Embryonic facial prominence (tissue), 1 donor: ENCODE data around the gene SELENOP.
"Not testable (repeated sequence)": the region's sequence is repeated elsewhere in the genome, so short reads cannot be mapped to it uniquely, and the experiment has no call there.

Source experiments
- DNase-seq: peaks from one replicate; pipeline ENCODE4 v3.0.0-alpha.2; 2016; ENCODE audit errors: extremely low spot score

The SELENOP gene, protein sequence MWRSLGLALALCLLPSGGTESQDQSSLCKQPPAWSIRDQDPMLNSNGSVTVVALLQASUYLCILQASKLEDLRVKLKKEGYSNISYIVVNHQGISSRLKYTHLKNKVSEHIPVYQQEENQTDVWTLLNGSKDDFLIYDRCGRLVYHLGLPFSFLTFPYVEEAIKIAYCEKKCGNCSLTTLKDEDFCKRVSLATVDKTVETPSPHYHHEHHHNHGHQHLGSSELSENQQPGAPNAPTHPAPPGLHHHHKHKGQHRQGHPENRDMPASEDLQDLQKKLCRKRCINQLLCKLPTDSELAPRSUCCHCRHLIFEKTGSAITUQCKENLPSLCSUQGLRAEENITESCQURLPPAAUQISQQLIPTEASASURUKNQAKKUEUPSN

DNA sequence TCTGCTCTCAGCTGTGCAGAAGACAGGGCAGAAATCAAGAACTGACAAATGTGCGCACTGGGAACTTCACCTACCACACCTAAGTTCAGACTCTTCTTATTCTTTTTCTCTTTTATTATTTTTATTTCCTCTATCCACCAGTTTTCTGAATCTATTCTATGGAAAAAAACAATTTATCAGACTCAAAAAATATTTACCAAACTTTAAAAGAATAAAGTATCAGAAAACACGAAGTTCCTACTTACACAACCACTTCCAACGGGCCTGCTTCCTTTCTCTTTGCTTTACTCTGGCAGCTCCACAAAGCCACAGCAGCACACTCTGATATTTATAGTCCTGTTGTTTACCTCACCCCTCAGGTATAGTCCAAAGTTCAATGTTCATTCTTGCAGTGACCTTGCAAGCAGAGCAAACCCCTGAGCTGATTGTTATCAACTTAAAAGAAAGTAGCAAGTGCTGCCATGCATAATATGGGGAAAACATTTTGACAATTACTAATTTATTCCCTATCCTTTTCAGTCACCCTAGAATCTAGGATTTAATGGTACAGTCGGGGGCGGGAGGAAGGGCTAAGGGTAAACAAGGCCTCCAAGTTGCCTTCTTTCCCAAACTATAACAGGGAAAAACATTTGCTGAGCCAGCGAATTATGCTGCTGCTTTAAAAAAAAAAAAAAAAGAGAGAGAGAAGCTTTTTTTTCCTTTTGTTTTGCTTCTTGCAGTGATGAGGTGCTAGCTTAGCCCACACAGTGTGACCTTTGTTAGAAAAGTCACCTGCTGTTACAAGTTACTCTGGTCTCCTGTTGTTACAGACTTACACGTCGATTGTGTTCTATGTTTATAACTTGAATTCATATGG, at the start of gene SELENOP:
TSS of gene SELENOP (minus strand) at position 302 of the 856 bp plus-strand sequence. CDS start 3,539 bp downstream, outside the sequence.
- DNase-seq: peak; percentile 82

- no peak for DNase-seq
Observed at GRCh38 chr5:42858687-42859086, 47.0 kb upstream of the SELENOP start.

GRCh38 chr5:42858031-42858643, 46.4 kb upstream of the SELENOP start:
- DNase-seq: no peak

DNA sequence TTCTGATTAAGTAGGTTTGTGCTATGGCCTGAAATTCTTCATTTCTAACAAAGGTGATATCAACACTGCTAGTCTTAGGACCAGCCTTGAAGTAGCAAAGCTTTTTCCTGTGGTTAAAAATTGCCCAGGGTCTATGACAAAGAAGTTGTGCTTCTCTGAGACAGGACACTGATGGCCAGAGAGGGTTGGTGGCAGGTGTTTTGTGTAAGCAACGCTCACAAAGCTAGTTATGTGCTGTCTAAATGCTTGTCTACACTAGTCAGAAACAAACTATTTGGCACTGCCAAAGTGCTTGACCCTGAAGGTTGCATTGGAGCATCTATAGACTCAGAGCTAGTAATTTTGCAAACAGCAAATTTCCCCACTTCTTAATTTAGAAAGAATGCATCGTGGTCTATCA, 44.1 kb upstream of the SELENOP start:
- DNase-seq: no peak

DNA sequence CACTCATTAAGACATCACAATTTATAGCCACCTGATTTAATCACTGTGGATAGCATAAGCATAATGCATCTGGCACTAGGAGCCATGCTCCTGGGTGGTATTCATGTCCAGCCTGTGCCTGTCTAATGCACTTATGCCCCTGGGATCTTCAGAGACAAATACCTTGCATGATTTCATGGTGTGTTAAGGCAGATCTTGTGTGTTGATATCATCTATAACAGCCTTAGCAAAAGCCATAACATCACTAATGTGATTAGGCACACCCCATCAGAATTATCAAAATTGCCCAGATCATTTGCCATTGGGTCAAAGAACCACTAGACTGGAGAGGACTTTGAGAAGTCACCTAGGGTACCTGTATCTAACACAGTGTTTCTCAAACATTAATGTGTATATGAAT, 43.7 kb upstream of the SELENOP start:
- no peak for DNase-seq

DNA sequence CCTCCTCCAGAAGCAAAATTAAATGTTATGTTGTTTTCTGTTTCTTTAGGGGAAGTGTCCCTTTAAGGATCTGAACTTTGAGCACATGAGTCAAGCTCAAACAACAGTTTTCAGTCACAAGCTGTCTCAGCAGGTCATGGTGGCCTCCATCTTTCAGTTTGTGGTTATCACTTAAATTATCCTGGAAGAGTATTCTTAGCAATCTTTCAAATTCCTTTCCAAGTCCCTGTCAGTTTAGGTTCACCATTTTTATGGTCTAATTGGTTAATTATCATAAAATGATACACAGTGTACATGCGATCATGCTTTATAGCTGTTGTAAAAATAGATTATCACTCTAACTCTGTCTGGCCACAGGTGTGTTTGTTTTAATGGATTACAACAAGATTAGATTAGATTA, 43.1 kb upstream of the SELENOP start:
- no peak for DNase-seq

GRCh38 chr5:42852826-42853225, 41.1 kb upstream of the SELENOP start:
- no peak for DNase-seq

DNA sequence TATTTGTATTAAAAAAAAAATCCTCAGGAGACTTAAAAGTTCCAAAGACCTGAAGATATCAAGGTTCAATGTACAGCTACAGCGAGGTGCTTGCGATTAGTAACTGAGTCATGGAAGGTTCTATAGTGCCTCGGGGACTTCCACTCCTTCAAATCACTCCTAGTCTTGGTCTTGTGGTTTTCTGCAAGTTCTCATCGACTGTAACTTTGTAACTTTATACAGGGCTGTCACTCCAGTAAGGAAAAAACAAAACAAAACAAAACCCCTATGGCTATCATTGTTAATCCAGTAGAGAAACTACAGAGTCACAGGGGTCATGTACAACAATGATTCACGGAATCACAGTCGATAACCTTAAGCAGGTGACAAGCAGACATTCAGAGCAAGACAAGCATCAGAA, 39.8 kb upstream of the SELENOP start:
- DNase-seq: no peak

- DNase-seq: no peak
Observed at GRCh38 chr5:42848545-42848944, 36.9 kb upstream of the SELENOP start.

DNA sequence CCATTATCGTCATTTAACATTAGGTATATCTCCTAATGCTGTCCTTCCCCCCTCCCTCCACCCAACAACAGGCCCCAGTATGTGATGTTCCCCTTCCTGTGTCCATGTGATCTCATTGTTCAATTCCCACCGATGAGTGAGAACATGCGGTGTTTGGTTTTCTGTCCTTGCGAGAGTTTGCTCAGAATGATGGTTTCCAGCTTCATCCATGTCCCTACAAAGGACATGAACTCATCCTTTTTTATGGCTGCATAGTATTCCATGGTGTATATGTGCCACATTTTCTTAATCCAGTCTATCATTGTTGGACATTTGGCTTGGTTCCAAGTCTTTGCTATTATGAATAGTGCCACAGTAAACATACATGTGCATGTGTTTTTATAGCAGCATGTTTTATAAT, 32.7 kb upstream of the SELENOP start:
- DNase-seq: not testable (repeated sequence)

DNA sequence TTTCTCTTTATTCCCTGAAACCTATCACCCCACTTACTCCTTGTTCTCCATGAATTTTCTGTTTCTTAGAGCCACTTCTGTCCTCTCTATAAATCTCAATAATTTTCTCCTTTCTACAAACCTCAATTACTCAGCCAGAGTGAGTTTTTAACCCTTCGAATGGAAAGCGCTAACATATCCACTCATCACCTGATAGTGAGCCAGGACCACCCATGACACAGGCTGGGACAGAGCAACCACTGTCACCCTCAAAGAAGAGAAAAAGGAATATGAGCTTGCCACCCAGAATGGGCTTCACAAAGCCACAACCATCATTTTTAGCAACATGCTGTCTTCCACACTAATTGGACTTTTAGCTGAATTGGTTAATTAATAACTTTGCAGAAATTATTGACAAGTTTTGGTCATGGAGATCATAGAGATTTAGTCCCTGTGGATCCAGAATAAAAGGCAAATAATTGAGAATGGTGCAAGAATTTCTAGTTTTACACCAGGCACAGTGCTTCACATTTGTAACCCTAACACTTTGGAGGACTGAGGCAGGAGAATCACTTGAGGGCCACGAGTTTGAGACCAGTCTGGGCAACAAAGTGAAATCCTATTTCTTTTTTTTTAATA, 32.1 kb upstream of the SELENOP start:
- no peak for DNase-seq

- DNase-seq: no peak
Observed at GRCh38 chr5:42842921-42843641, 31.4 kb upstream of the SELENOP start.

DNA sequence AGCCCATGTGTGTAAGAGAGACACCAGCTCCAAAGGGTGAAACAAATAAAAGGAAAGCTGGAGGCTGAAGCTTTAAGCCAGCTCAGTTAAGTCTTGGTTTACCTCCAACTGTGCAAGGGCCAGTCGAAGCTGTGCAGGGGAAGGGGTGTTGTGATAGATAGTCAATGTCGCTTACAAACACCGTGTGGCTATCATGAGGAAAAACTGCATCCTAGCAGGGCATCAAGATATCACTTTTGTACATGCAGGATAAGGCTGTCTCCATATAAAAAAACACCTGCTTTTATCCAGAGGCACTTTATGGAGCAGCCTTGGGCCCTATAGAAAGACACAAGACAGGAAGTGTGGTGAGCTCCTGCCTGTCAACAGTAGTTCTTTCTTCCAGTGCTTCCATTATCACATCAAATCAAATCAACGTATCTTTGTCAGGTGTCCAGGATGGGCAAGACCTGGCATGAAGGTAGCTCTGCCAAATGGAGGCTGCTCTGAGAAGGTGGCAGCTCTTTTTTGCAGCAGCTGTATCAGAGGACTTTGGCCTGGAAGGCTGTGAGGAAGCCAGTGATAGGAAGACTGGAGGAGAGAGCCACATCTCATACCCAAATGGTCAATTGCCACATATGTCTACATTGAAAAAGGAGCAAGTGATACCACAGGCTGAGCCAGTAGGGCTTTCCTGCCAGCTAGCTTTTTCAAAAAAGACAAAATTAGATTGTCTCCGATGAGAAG, 29.3 kb upstream of the SELENOP start:
- DNase-seq: no peak

- peak; percentile 77 for DNase-seq
Observed at GRCh38 chr5:42840269-42840668, 28.6 kb upstream of the SELENOP start.

- no peak for DNase-seq
Observed at GRCh38 chr5:42839196-42839595, 27.5 kb upstream of the SELENOP start.

DNA sequence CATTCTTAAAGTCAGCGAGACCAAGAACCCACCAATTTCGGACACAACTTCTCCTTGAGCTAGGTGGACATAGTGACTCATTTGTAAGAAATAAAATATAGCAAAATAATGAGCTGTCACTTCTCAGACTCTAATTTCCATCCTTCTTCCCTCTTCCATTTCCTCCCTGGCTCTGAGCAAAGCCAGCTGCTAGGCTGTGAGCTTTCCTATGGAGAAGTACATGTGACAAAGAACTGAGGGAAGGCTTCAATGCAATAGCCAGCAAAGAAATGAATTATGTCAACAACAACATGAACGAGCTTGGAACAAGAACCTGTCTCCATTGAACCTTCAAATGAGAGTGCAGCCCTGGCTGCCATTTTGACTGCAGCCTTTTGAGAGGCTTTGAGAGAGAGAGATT, 25.9 kb upstream of the SELENOP start:
- DNase-seq: no peak

DNA sequence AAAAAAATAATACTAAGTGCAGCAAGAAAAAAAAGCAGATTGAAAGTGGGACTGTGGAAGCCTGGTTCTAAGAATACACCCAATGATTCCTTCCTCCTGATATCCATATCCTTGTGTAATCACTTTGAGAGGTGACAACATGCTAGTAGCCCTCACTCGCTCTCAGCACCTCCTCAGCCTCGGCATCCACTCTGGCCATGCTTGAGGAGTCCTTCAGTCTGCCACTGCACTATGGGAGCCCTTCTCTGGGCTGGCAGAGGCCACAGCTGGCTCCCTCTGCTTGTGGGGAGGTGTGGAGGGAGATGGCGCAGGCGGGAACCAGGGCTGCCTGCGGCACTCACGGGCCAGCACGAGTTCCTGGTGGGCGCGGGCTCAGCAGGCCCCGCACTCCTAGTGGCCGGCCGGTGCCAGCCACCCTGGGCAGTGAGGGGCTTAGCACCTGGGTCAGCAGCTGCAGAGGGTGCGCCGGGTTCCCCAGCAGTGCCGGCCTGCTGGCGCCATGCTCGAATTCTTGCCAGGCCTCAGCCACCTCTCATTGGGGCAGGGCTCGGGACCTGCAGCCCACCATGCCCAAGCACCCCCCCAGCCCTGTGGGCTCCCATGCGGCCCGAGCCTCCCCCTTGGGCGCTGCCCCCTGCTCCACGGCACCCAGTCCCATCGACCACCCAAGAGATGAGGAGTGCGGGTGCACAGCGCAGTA, 24.5 kb upstream of the SELENOP start:
- no peak for DNase-seq

DNA sequence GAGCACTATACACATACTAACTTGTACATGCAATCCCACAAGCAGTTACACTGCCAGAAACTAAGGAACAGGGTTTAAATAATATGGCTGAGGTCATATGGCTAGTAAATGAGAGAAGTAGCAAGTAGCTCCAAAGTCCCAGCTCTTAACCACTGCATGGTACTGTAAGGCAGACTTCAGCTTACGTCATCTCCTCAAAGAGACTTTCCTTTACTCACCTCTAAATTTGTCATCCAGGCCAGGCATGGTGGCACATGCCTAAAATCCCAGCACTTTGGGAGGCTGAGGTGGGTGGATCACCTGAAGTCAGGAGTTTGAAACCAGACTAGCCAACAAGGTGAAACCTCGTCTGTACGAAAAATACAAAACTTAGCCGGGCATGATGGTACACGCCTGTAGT, 20.4 kb upstream of the SELENOP start:
- no peak for DNase-seq

GRCh38 chr5:42830924-42831323, 19.2 kb upstream of the SELENOP start:
- no peak for DNase-seq

GRCh38 chr5:42828671-42829070, 17.0 kb upstream of the SELENOP start:
- peak; percentile 79 for DNase-seq
